Neutrophil (primary cell): ENCODE data around the gene POT1.
A peak's percentile ranks its signal among the peaks of the same experiment; 100 is the strongest.
"Not testable (repeated sequence)": the region's sequence is repeated elsewhere in the genome, so short reads cannot be mapped to it uniquely, and the experiment has no call there.

Experiments used
- H3K27ac ChIP-seq: fragments of 200-600 bp; sonication (generic); 2 replicates; pipeline ENCODE4 v1.5.1; 2016; ENCODE audit warnings: mild to moderate bottlenecking, moderate library complexity
- H3K27me3 ChIP-seq: fragments of 200-600 bp; sonication (generic); 2 replicates; pipeline ENCODE4 v1.6.0; 2016; ENCODE audit warnings: mild to moderate bottlenecking
- H3K36me3 ChIP-seq: fragments of 200-600 bp; sonication (generic); 2 replicates; pipeline ENCODE4 v1.5.1; 2017
- H3K4me1 ChIP-seq, 2 experiments: fragments of 200-600 bp in 1 of 2; sonication (generic) in 1 of 2; 1 replicate in 1 of 2; 2 replicates in 1 of 2; pipeline versions ENCODE4 v1.5.1 to v1.6.1; 2013 to 2016; ENCODE audit warnings: low read depth in 1 of 2, low read length in 1 of 2, mild to moderate bottlenecking in 1 of 2, moderate library complexity in 1 of 2; ENCODE audit not compliant: control insufficient read depth in 1 of 2, insufficient read depth in 1 of 2
- H3K4me3 ChIP-seq, 2 experiments: fragments of 200-600 bp in 1 of 2; sonication (generic) in 1 of 2; 1 replicate in 1 of 2; 2 replicates in 1 of 2; pipeline ENCODE4 v1.5.1; 2013 to 2016; ENCODE audit warnings: low read depth in 1 of 2, low read length in 1 of 2, mild to moderate bottlenecking in 1 of 2, moderate library complexity in 1 of 2
- H3K9me3 ChIP-seq: fragments of 200-600 bp; sonication (generic); 2 replicates; pipeline ENCODE4 v1.5.1; 2016
- CTCF ChIP-seq: fragments of 200-600 bp; sonication (generic); IDR thresholded peaks from 2 replicates; pipeline ENCODE4 v1.5.1; 2016; ENCODE audit warnings: antibody characterized with exemption

POT1 gene

GRCh38 chr7:124929467-124930172 lies at the start of gene POT1:
Gene POT1, minus strand, starts transcription at chr7:124929825. Its CDS starts 32,652 bp downstream, at chr7:124897173.
- no peaks in the 10 kb centered on the region for H3K9me3 ChIP-seq
- peak within 1 kb of the TSS; percentile 92 for H3K27ac ChIP-seq
- no peak for TF ChIP-seq CTCF
- peaks cover 7 to 9% of the 10 kb centered on the region in 2 experiments for H3K4me1 ChIP-seq
- H3K36me3 ChIP-seq = no peaks in the 10 kb centered on the region
- H3K4me3 ChIP-seq = peak within 1 kb of the TSS; percentile 76 to 79
- H3K27me3 ChIP-seq = peaks cover 15% of the 10 kb centered on the region

GRCh38 chr7:124975131-124975530 lies 45.5 kb upstream of the POT1 start:
- H3K36me3 ChIP-seq, H3K27ac ChIP-seq, H3K4me1 ChIP-seq, H3K4me3 ChIP-seq, H3K9me3 ChIP-seq, H3K27me3 ChIP-seq: not testable (repeated sequence)

GRCh38 chr7:124965553-124965952 lies 35.9 kb upstream of the POT1 start:
- Histone ChIP-seq H3K4me1 (no peaks in the 10 kb centered on the region), H3K27ac (no peak overlapping the region), H3K27me3 (no peaks in the 10 kb centered on the region), H3K4me3 (no peak overlapping the region), H3K36me3 (no peaks in the 10 kb centered on the region), H3K9me3 (no peaks in the 10 kb centered on the region)
- no peak for TF ChIP-seq CTCF

- no peak for TF ChIP-seq CTCF
- Histone ChIP-seq H3K36me3 (no peaks in the 10 kb centered on the region), H3K27me3 (no peaks in the 10 kb centered on the region), H3K9me3 (no peaks in the 10 kb centered on the region), H3K4me1 (no peaks in the 10 kb centered on the region), H3K4me3 (no peak overlapping the region), H3K27ac (no peak overlapping the region)
These were observed 30.1 kb upstream of the POT1 start for GRCh38 chr7:124959676-124960075.

GRCh38 chr7:124957952-124958351 lies 28.3 kb upstream of the POT1 start:
- H3K9me3 ChIP-seq, H3K27me3 ChIP-seq, H3K4me3 ChIP-seq, H3K36me3 ChIP-seq, H3K4me1 ChIP-seq, H3K27ac ChIP-seq: not testable (repeated sequence)

- Histone ChIP-seq H3K36me3 (no peaks in the 10 kb centered on the region), H3K9me3 (no peaks in the 10 kb centered on the region), H3K4me1 (no peaks in the 10 kb centered on the region), H3K27ac (no peak overlapping the region), H3K27me3 (no peaks in the 10 kb centered on the region), H3K4me3 (no peak overlapping the region)
- no peak for TF ChIP-seq CTCF
These were observed 26.5 kb upstream of the POT1 start for GRCh38 chr7:124956160-124956559.
